OCI-LY7 (cell line): Measurements from ENCODE around the gene CCDC13.

Source experiments
- CTCF ChIP-seq: fragments of 200-600 bp; sonication (generic); conservative IDR thresholded peaks from 2 replicates; pipeline ENCODE4 v1.5.1; 2014; ENCODE audit warnings: mild to moderate bottlenecking, antibody characterized with exemption, low read length, moderate library complexity, mixed read lengths
- EZH2phosphoT487 ChIP-seq: fragments of 200-600 bp; sonication (generic); IDR thresholded peaks from 2 replicates; pipeline ENCODE4 v1.6.1; 2018; ENCODE audit warnings: low read depth, borderline replicate concordance, mild to moderate bottlenecking, mixed run types, antibody characterized with exemption, low read length, moderate library complexity, mixed read lengths

- peak; percentile 69 for TF ChIP-seq CTCF
- no peak for TF ChIP-seq EZH2phosphoT487
Measured at GRCh38 chr3:42749753-42750231, 23.3 kb downstream of the CCDC13 start.
